Astrocyte (in vitro differentiated cells and primary cell): Measurements from ENCODE around the gene METTL26. TPM values are rescaled to one million over a fixed set of nuclear protein-coding genes. Genes with fewer than 3 reads are reported as not detected.

Experiments
- DNase-seq: peaks from one replicate; pipeline ENCODE4 v3.0.0-alpha.2; 2010; ENCODE audit warnings: low read depth
- FAIRE-seq: peaks from 2 replicates; lab custom pipeline; 2011; peaks lifted over from hg19 to GRCh38; lab: Jason Lieb, UNC
- H2AFZ ChIP-seq: 2 replicates; pipeline ENCODE4 v1.6.0; 2012; ENCODE audit warnings: low read depth, low read length, inconsistent platforms
- H3K27ac ChIP-seq: 2 replicates; pipeline ENCODE4 v1.5.1; 2011; ENCODE audit warnings: low read depth, low read length, inconsistent platforms
- H3K27me3 ChIP-seq: 2 replicates; pipeline ENCODE4 v1.6.0; 2011; ENCODE audit warnings: low read length, inconsistent platforms; ENCODE audit not compliant: insufficient read depth
- H3K36me3 ChIP-seq: 2 replicates; pipeline ENCODE4 v1.5.1; 2011; ENCODE audit warnings: low read length, inconsistent platforms; ENCODE audit not compliant: insufficient read depth
- H3K4me1 ChIP-seq: 2 replicates; pipeline ENCODE4 v1.5.1; 2011; ENCODE audit warnings: low read length, inconsistent platforms; ENCODE audit not compliant: insufficient read depth
- H3K4me2 ChIP-seq: 2 replicates; pipeline ENCODE4 v1.6.0; 2012; ENCODE audit warnings: low read length, inconsistent platforms
- H3K4me3 ChIP-seq: 2 replicates; pipeline ENCODE4 v1.5.1; 2011; ENCODE audit warnings: low read depth, mild to moderate bottlenecking, low read length, inconsistent platforms; ENCODE audit not compliant: insufficient read depth
- H3K79me2 ChIP-seq: 2 replicates; pipeline ENCODE4 v1.6.0; 2012; ENCODE audit warnings: mild to moderate bottlenecking, low read length, inconsistent platforms; ENCODE audit not compliant: insufficient read depth
- H3K9ac ChIP-seq: 2 replicates; pipeline ENCODE4 v1.6.0; 2012; ENCODE audit warnings: mild to moderate bottlenecking, low read length, inconsistent platforms
- H3K9me3 ChIP-seq: 2 replicates; pipeline ENCODE4 v1.5.1; 2012; ENCODE audit warnings: low read depth, mild to moderate bottlenecking, low read length, inconsistent platforms; ENCODE audit not compliant: insufficient read depth
- H4K20me1 ChIP-seq: 2 replicates; pipeline ENCODE4 v1.6.0; 2012; ENCODE audit warnings: low read length, inconsistent platforms; ENCODE audit not compliant: insufficient read depth
- H3K27ac Mint-ChIP-seq: one replicate; pipeline ENCODE4 v1.8.0; 2021; ENCODE audit warnings: mild to moderate bottlenecking, mixed read lengths; ENCODE audit not compliant: unreplicated experiment
- H3K27me3 Mint-ChIP-seq: one replicate; pipeline ENCODE4 v1.8.0; 2021; ENCODE audit warnings: low read depth, mixed read lengths; ENCODE audit not compliant: unreplicated experiment
- H3K36me3 Mint-ChIP-seq: one replicate; pipeline ENCODE4 v1.8.0; 2021; ENCODE audit warnings: low read depth, mixed read lengths; ENCODE audit not compliant: unreplicated experiment
- H3K4me1 Mint-ChIP-seq: one replicate; pipeline ENCODE4 v1.8.0; 2021; ENCODE audit warnings: low read depth, mixed read lengths; ENCODE audit not compliant: unreplicated experiment
- H3K4me3 Mint-ChIP-seq: one replicate; pipeline ENCODE4 v1.8.0; 2021; ENCODE audit warnings: mild to moderate bottlenecking, moderate library complexity, mixed read lengths; ENCODE audit not compliant: unreplicated experiment
- H3K9me3 Mint-ChIP-seq: one replicate; pipeline ENCODE4 v1.8.0; 2021; ENCODE audit warnings: mild to moderate bottlenecking, mixed read lengths; ENCODE audit not compliant: unreplicated experiment
- CTCF ChIP-seq: IDR thresholded peaks from 2 replicates; pipeline ENCODE4 v1.5.1; 2011; ENCODE audit warnings: low read depth, mild to moderate bottlenecking, inconsistent platforms, low read length, moderate library complexity; ENCODE audit not compliant: insufficient read depth
- EZH2 ChIP-seq: IDR thresholded peaks from 2 replicates; pipeline ENCODE4 v1.6.1; 2012; ENCODE audit warnings: mild to moderate bottlenecking, low read length, inconsistent platforms; ENCODE audit not compliant: insufficient read depth
- total RNA-seq: library from RNA; stranded (reverse); gene quantifications from 2 replicates; pipeline ENCODE4 v1.2.1, GENCODE V29; 2021

The METTL26 gene
- total RNA-seq, 1 donor from 2014 or later = 56.4 TPM

GRCh38 chr16:651844-652243 lies 15.7 kb upstream of the METTL26 start:
- H3K27ac ChIP-seq = no peak overlapping the region
- Mint-ChIP-seq H3K9me3 (no peaks in the 10 kb centered on the region), H3K27ac (no peak overlapping the region), H3K4me3 (no peak overlapping the region), H3K36me3 (peaks cover 3% of the 10 kb centered on the region), H3K27me3 (no peaks in the 10 kb centered on the region), H3K4me1 (no peaks in the 10 kb centered on the region)
- no peak overlapping the region for H3K9ac ChIP-seq
- no peak overlapping the region for H3K4me3 ChIP-seq
- no peak overlapping the region for H2AFZ ChIP-seq
- no peak for DNase-seq
- TF ChIP-seq CTCF (no peak), EZH2 (no peak)
- no peaks in the 10 kb centered on the region for H4K20me1 ChIP-seq
- H3K9me3 ChIP-seq = no peaks in the 10 kb centered on the region
- H3K4me2 ChIP-seq = no peak overlapping the region
- no peak for FAIRE-seq
- peaks cover 16% of the 10 kb centered on the region for H3K79me2 ChIP-seq
- no peaks in the 10 kb centered on the region for H3K27me3 ChIP-seq
- no peaks in the 10 kb centered on the region for H3K36me3 ChIP-seq
- H3K4me1 ChIP-seq = peaks cover 15% of the 10 kb centered on the region

GRCh38 chr16:649631-650030 lies 13.5 kb upstream of the METTL26 start:
- Histone ChIP-seq H3K9ac (peak overlapping the region; percentile 84), H2AFZ (peak overlapping the region; percentile 80), H3K4me3 (peak overlapping the region; percentile 62), H3K9me3 (no peaks in the 10 kb centered on the region), H3K27me3 (no peaks in the 10 kb centered on the region), H3K36me3 (no peaks in the 10 kb centered on the region), H3K79me2 (peaks cover 16% of the 10 kb centered on the region), H4K20me1 (no peaks in the 10 kb centered on the region), H3K4me1 (peaks cover 15% of the 10 kb centered on the region), H3K27ac (peak overlapping the region; percentile 81), H3K4me2 (peak overlapping the region; percentile 91)
- H3K4me3 Mint-ChIP-seq = peak overlapping the region; percentile 76
- no peaks in the 10 kb centered on the region for H3K9me3 Mint-ChIP-seq
- DNase-seq (no peak), FAIRE-seq (no peak)
- H3K36me3 Mint-ChIP-seq = peaks cover 3% of the 10 kb centered on the region
- H3K4me1 Mint-ChIP-seq = no peaks in the 10 kb centered on the region
- H3K27ac Mint-ChIP-seq = no peak overlapping the region
- no peaks in the 10 kb centered on the region for H3K27me3 Mint-ChIP-seq
- TF ChIP-seq EZH2 = no peak
- TF ChIP-seq CTCF = no peak

GRCh38 chr16:648781-649589 lies 12.9 kb upstream of the METTL26 start, which contains the start of gene WDR90:
WDR90 (plus strand) TSS chr16:649365; CDS start chr16:649417, 52 bp downstream.
- H3K27me3 ChIP-seq = no peaks in the 10 kb centered on the region
- no peaks in the 10 kb centered on the region for H3K27me3 Mint-ChIP-seq
- H3K9me3 Mint-ChIP-seq = no peaks in the 10 kb centered on the region
- peak within 1 kb of the TSS; percentile 87 for H3K4me3 Mint-ChIP-seq
- H3K9ac ChIP-seq = peak within 1 kb of the TSS; percentile 84
- H3K4me1 Mint-ChIP-seq = no peaks in the 10 kb centered on the region
- peaks cover 16% of the 10 kb centered on the region for H3K79me2 ChIP-seq
- peaks cover 3% of the 10 kb centered on the region for H3K36me3 Mint-ChIP-seq
- TF ChIP-seq CTCF (no peak), EZH2 (no peak)
- FAIRE-seq (no peak), DNase-seq (peak; percentile 81)
- peak within 1 kb of the TSS; percentile 91 for H3K4me2 ChIP-seq
- H3K4me1 ChIP-seq = peaks cover 15% of the 10 kb centered on the region
- peak within 1 kb of the TSS; percentile 62 for H3K27ac Mint-ChIP-seq
- H3K4me3 ChIP-seq = peak within 1 kb of the TSS; percentile 62
- no peaks in the 10 kb centered on the region for H4K20me1 ChIP-seq
- peak within 1 kb of the TSS; percentile 80 for H2AFZ ChIP-seq
- no peaks in the 10 kb centered on the region for H3K36me3 ChIP-seq
- H3K27ac ChIP-seq = peak within 1 kb of the TSS; percentile 81
- no peaks in the 10 kb centered on the region for H3K9me3 ChIP-seq
